Upper lobe of left lung (tissue), 6 donors: ENCODE results near the gene KIAA1549. TPM values are rescaled to one million over a fixed set of nuclear protein-coding genes. Genes with fewer than 3 reads are reported as not detected.

Experiments
- ATAC-seq, 2 donors: fragments of 200-7000 bp; cut with Tn5 transposase; one replicate each; pipeline ENCODE4 v1.9.1; 2022; ENCODE audit warnings: mild to moderate bottlenecking in 2 of 2, moderate library complexity in 2 of 2; ENCODE audit not compliant: low FRiP score in 2 of 2
- DNase-seq, 2 donors: peaks; one replicate each; pipeline ENCODE4 v3.0.0-alpha.2; 2019 to 2020
- H3K27ac ChIP-seq, 4 donors: fragments of 200-600 bp; sonication (generic); one replicate each; pipeline ENCODE4 v1.5.1; 2016 to 2019
- H3K27me3 ChIP-seq, 4 donors: fragments of 200-600 bp; sonication (generic); one replicate each; pipeline ENCODE4 v1.5.1; 2017 to 2019
- H3K36me3 ChIP-seq, 4 donors: fragments of 200-600 bp; sonication (generic); one replicate each; pipeline ENCODE4 v1.5.1; 2016 to 2019
- H3K4me1 ChIP-seq, 4 donors: fragments of 200-600 bp; sonication (generic); one replicate each; pipeline ENCODE4 v1.5.1; 2018 to 2019
- H3K4me3 ChIP-seq, 4 donors: fragments of 200-600 bp; sonication (generic); one replicate each; pipeline ENCODE4 v1.5.1; 2017 to 2019; ENCODE audit warnings: mild to moderate bottlenecking in 2 of 4, moderate library complexity in 1 of 4
- H3K9me3 ChIP-seq, 4 donors: fragments of 200-600 bp; sonication (generic); one replicate each; pipeline ENCODE4 v1.5.1; 2018 to 2019
- EP300 ChIP-seq, 4 donors: sonication (generic); formaldehyde crosslinking; IDR thresholded peaks; one replicate each; pipeline ENCODE4 v1.5.1; 2017; ENCODE audit warnings: antibody characterized with exemption in 4 of 4, control low read depth in 2 of 4
- POLR2A ChIP-seq, 4 donors: fragments of 450-650 bp; IDR thresholded peaks; one replicate each; pipeline ENCODE4 v1.5.1; 2016 to 2017; ENCODE audit warnings: antibody characterized with exemption in 4 of 4, mild to moderate bottlenecking in 2 of 4
- POLR2AphosphoS5 ChIP-seq, 2 donors: sonication (generic); formaldehyde crosslinking; IDR thresholded peaks; one replicate each; pipeline ENCODE4 v1.5.1; 2017; ENCODE audit warnings: antibody characterized with exemption in 2 of 2
- WGBS, 2 donors: methylation state at CpG; one replicate each; pipeline ENCODE4 v1.1.5; 2017 to 2018; 5-methylcytosine and 5-hydroxymethylcytosine counted together
- total RNA-seq, 6 donors: library from RNA; depleted of rRNA in 4 of 6; stranded (reverse); fragments of >200 nt in 4 of 6; gene quantifications; one replicate each; pipeline versions ENCODE4 v1.1.0 to v1.2.1, GENCODE V29; 2016 to 2021
- TF ChIP-seq, protein P1 (sequence below), 6 experiments: fragments of 450-650 bp in 4 of 6; fragments of 200-600 bp in 2 of 6; sonication (generic) in 2 of 6; IDR thresholded peaks; one replicate each; pipeline ENCODE4 v1.5.1; 2016 to 2019; ENCODE audit warnings: antibody characterized with exemption in 6 of 6
- donor health status: DM: no; HTN: no; CAD: no; lungs with moderate emphysema.
- donor health status: DM: no; HTN: yes; CAD: no; lungs with severe emphysema.

KIAA1549 gene
- total RNA-seq, 6 donors from 2014 or later: 4.1 to 10.2 (median 5.3) TPM

DNA sequence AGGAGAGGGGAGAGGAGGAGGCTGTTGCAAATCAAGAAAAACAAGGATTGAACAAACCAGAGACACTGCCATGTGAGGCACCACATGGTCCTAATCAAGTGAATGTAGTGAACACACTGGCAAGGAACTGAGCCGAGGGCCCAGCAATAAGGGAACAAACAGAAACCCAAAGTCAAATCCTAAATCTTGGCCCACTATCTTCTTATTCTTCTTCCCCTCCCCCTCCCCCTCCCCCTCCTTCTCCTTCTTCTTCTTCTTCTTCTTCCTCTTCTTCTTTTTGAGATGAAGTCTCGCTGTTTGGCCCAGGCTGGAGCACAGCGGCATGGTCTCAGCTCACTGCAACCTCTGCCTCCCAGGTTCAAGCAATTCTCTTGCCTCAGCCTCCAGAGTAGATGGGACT is 24.0 kb downstream of the KIAA1549 start:
- Histone ChIP-seq H3K9me3 (no peaks in the 10 kb centered on the region), H3K36me3 (no peaks in the 10 kb centered on the region), H3K4me3 (no peak overlapping the region), H3K27me3 (no peaks in the 10 kb centered on the region), H3K27ac (no peak overlapping the region), H3K4me1 (peaks cover 17 to 34% (median 30%) of the 10 kb centered on the region in 4 donors)
- TF ChIP-seq EP300 (IDR thresholded peaks at IDR 0.05) (no peak), POLR2AphosphoS5 (IDR thresholded peaks at IDR 0.05) (no peak), POLR2A (IDR thresholded peaks at IDR 0.05) (no peak)
- TF ChIP-seq, protein P1, sequence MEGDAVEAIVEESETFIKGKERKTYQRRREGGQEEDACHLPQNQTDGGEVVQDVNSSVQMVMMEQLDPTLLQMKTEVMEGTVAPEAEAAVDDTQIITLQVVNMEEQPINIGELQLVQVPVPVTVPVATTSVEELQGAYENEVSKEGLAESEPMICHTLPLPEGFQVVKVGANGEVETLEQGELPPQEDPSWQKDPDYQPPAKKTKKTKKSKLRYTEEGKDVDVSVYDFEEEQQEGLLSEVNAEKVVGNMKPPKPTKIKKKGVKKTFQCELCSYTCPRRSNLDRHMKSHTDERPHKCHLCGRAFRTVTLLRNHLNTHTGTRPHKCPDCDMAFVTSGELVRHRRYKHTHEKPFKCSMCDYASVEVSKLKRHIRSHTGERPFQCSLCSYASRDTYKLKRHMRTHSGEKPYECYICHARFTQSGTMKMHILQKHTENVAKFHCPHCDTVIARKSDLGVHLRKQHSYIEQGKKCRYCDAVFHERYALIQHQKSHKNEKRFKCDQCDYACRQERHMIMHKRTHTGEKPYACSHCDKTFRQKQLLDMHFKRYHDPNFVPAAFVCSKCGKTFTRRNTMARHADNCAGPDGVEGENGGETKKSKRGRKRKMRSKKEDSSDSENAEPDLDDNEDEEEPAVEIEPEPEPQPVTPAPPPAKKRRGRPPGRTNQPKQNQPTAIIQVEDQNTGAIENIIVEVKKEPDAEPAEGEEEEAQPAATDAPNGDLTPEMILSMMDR (IDR thresholded peaks at IDR 0.05): no peak
- ATAC-seq: no peak
- DNase-seq: no peak
- 69 to 89% methylated on average over 3 of the region's 3 CpGs for WGBS, 2 donors

DNA sequence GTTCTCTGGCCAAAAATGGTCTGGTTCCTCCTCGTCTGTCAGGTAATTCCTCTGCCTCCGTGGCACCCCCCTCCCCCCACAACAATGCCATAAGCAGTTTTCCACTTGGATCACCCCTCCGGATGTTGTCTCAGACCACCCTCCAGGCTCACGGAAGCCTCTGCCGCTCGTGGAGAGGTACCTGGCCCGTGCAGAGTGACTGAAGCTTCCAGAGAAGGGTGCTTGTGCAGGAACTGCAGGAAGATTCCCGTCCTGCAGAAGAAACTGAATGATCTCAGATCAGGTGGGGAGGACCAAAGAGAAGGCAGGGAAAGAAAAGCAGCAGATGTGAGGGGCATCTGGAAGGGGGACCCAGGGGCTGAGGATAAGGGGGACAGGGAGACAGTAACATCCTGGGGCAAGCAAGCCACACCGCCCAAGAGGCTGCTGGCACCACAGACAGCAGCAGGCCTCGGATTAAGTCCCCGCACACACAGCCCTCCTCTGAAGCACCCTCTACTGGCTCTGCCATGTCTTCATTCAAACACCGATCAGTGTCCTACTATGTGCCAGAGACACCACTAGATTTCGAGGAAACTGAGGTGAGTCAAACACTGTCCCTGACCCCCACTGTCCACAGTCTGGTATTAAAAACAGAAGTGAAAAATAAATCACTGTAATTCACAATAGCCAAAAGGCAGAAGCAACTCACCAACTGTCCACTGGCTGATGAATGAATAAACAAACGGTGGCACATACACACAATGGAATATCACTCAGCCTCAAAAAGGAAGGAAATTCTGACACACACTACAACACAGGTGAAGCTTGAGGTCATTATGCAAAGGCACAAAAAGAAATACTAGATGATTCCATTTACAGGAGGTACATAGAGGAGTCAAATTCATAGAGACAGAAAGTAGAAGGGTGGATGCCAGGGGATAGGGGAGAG is 26.4 kb downstream of the KIAA1549 start:
- Histone ChIP-seq H3K27me3 (no peaks in the 10 kb centered on the region), H3K27ac (peak overlapping the region in 1 of 4 donors; percentile 0), H3K4me1 (peaks cover 0 to 17% (median 13%) of the 10 kb centered on the region in 4 donors), H3K9me3 (no peaks in the 10 kb centered on the region), H3K4me3 (no peak overlapping the region), H3K36me3 (no peaks in the 10 kb centered on the region)
- WGBS, 2 donors: 79 to 86% methylated on average over 14 of the region's 14 CpGs
- DNase-seq (no peak), ATAC-seq (no peak)
- no peak for TF ChIP-seq POLR2A (IDR thresholded peaks at IDR 0.05)
- TF ChIP-seq EP300 (IDR thresholded peaks at IDR 0.05): no peak
- TF ChIP-seq, protein P1 (IDR thresholded peaks at IDR 0.05): no peak
- no peak for TF ChIP-seq POLR2AphosphoS5 (IDR thresholded peaks at IDR 0.05)

- ATAC-seq: no peak
- 93% methylated on average over 6 of the region's 6 CpGs for WGBS, 2 donors
- peaks cover 0 to 8% (median 4%) of the 10 kb centered on the region in 4 donors for H3K4me1 ChIP-seq
- no peaks in the 10 kb centered on the region for H3K27me3 ChIP-seq
- no peaks in the 10 kb centered on the region for H3K9me3 ChIP-seq
- no peaks in the 10 kb centered on the region for H3K36me3 ChIP-seq
- TF ChIP-seq, protein P1 (IDR thresholded peaks at IDR 0.05): no peak
- TF ChIP-seq EP300 (IDR thresholded peaks at IDR 0.05) (no peak), POLR2AphosphoS5 (IDR thresholded peaks at IDR 0.05) (no peak), POLR2A (IDR thresholded peaks at IDR 0.05) (no peak)
- no peak for DNase-seq
- no peak overlapping the region for H3K27ac ChIP-seq
- no peak overlapping the region for H3K4me3 ChIP-seq
Observed at GRCh38 chr7:138952791-138953190, 28.4 kb downstream of the KIAA1549 start.

- no peak overlapping the region for H3K4me3 ChIP-seq
- ATAC-seq: no peak
- WGBS, 2 donors: 73 to 79% methylated on average over 9 of the region's 9 CpGs
- no peak for DNase-seq
- H3K36me3 ChIP-seq: no peaks in the 10 kb centered on the region
- peaks cover 0 to 6% (median 0%) of the 10 kb centered on the region in 4 donors for H3K4me1 ChIP-seq
- H3K27me3 ChIP-seq: no peaks in the 10 kb centered on the region
- H3K9me3 ChIP-seq: no peaks in the 10 kb centered on the region
- no peak overlapping the region for H3K27ac ChIP-seq
- TF ChIP-seq, protein P1 (IDR thresholded peaks at IDR 0.05): no peak
- no peak for TF ChIP-seq EP300 (IDR thresholded peaks at IDR 0.05)
Observed at GRCh38 chr7:138951953-138952352, 29.2 kb downstream of the KIAA1549 start.
